Caco-2 (cell line): ENCODE results near the gene TP63. TPM values are rescaled to one million over a fixed set of nuclear protein-coding genes. Genes with fewer than 3 reads are reported as not detected.

Experiments used
- Bru-seq: library from RNA; stranded (reverse); fragments of 400-500 nt; gene quantifications from one replicate; lab custom pipeline; 2021; lab: Mats Ljungman, UMichigan
- BruChase-seq, 2 experiments: library from RNA; stranded (reverse); fragments of 400-500 nt; gene quantifications; one replicate each; lab custom pipeline; 2021; lab: Mats Ljungman, UMichigan
- BruUV-seq: library from RNA; stranded (reverse); fragments of 400-500 nt; replicated peaks from 2 replicates; lab custom pipeline; 2021; lab: Mats Ljungman, UMichigan
- CTCF ChIA-PET: fragments of 300-600 bp; sonication (Branson Sonifier 250); formaldehyde crosslinking; loops from one replicate; lab custom pipeline; 2022; ENCODE audit warnings: antibody characterized with exemption; lab: Charles Lee
- POLR2A ChIA-PET: fragments of 300-600 bp; sonication (Branson Sonifier 250); formaldehyde crosslinking; loops from one replicate; lab custom pipeline; 2022; ENCODE audit warnings: antibody characterized with exemption; lab: Charles Lee
- DNase-seq, 2 experiments: peaks; one replicate each; pipeline versions ENCODE4 v3.0.0 to v3.0.0-alpha.2; 2020 to 2022
- H3K27me3 ChIP-seq: replicated peaks from 2 replicates; pipeline ENCODE4 v1.6.0; 2011; ENCODE audit warnings: low read length; ENCODE audit not compliant: control insufficient read depth, insufficient read depth
- H3K36me3 ChIP-seq: 2 replicates; pipeline ENCODE4 v1.5.1; 2011; ENCODE audit warnings: low read length; ENCODE audit not compliant: control insufficient read depth, insufficient read depth
- H3K4me1 ChIP-seq: fragments of 250-450 bp; sonication (Bioruptor Pico); 2 replicates; pipeline ENCODE4 v1.5.1; 2020; ENCODE audit warnings: mild to moderate bottlenecking
- H3K4me3 ChIP-seq: 2 replicates; pipeline ENCODE4 v1.5.1; 2011; ENCODE audit warnings: low read depth, mild to moderate bottlenecking, control low read depth, low read length
- H3K9me3 ChIP-seq: fragments of 250-450 bp; sonication (Bioruptor Pico); 2 replicates; pipeline ENCODE4 v1.5.1; 2020; ENCODE audit warnings: mild to moderate bottlenecking, moderate library complexity
- H3K27ac Mint-ChIP-seq: one replicate; pipeline ENCODE4 v1.8.0; 2022; ENCODE audit warnings: mixed read lengths; ENCODE audit not compliant: unreplicated experiment
- H3K27me3 Mint-ChIP-seq: one replicate; pipeline ENCODE4 v1.8.0; 2022; ENCODE audit warnings: mixed read lengths; ENCODE audit not compliant: insufficient read depth, unreplicated experiment
- H3K36me3 Mint-ChIP-seq: one replicate; pipeline ENCODE4 v1.8.0; 2022; ENCODE audit warnings: mild to moderate bottlenecking, mixed read lengths; ENCODE audit not compliant: insufficient read depth, unreplicated experiment
- H3K4me1 Mint-ChIP-seq: one replicate; pipeline ENCODE4 v1.8.0; 2022; ENCODE audit warnings: low read depth, mixed read lengths; ENCODE audit not compliant: unreplicated experiment
- H3K4me3 Mint-ChIP-seq: one replicate; pipeline ENCODE4 v1.8.0; 2022; ENCODE audit warnings: mild to moderate bottlenecking, moderate library complexity, mixed read lengths; ENCODE audit not compliant: unreplicated experiment
- H3K9me3 Mint-ChIP-seq: one replicate; pipeline ENCODE4 v1.8.0; 2022; ENCODE audit warnings: mixed read lengths; ENCODE audit not compliant: unreplicated experiment
- CTCF ChIP-seq, 2 experiments: fragments of 200-600 bp in 1 of 2; IDR thresholded peaks; 1 replicate in 1 of 2; 2 replicates in 1 of 2; pipeline versions ENCODE4 v1.5.1 to v1.8.0; 2011 to 2022; ENCODE audit warnings: antibody characterized with exemption in 1 of 2, control low read depth in 1 of 2, inconsistent platforms in 1 of 2, low read depth in 1 of 2, low read length in 1 of 2, mild to moderate bottlenecking in 1 of 2, moderate library complexity in 1 of 2; ENCODE audit not compliant: insufficient read depth in 1 of 2, severe bottlenecking in 1 of 2, unreplicated experiment in 1 of 2
- intact Hi-C: fragments of 100-400 bp; cut with micrococcal nuclease; formaldehyde crosslinking; loops from one replicate; pipeline ENCODE4 v1.10.0; 2022; ENCODE audit not compliant: unreplicated experiment
- long read RNA-seq: library from polyadenylated mRNA; stranded (forward); transcript quantifications from one replicate; pipeline ENCODE4 v2.0.0, GENCODE V29; 2022
- total RNA-seq: library from RNA; stranded (reverse); gene quantifications from 2 replicates; pipeline ENCODE4 v1.2.3, GENCODE V29; 2022

The TP63 gene
- 0.77 and 1.2 TPM in 2 replicates for total RNA-seq
- Bru-seq, nascent RNA, result percentile 25 among the genes with signal in this experiment
- percentile 17 among the genes with signal in this experiment for BruChase-seq, experiment 1, labeled RNA remaining after a 2-hour chase
- BruChase-seq, experiment 2, labeled RNA remaining after a 6-hour chase, result percentile 11 among the genes with signal in this experiment
- long read RNA-seq, result 0 reads

DNA sequence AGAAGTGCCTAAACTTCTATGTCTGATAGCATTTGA is at the start of gene TP63:
TSS of gene TP63 (plus strand) at position 17 of the 36 bp plus-strand sequence. CDS start 127 bp downstream, outside the sequence.
- no peaks in the 10 kb centered on the region for H3K4me1 ChIP-seq
- intact Hi-C loops, result no loop called here
- no peaks in the 10 kb centered on the region for H3K4me1 Mint-ChIP-seq
- no peaks in the 10 kb centered on the region for H3K36me3 ChIP-seq
- no peak for DNase-seq
- H3K9me3 Mint-ChIP-seq, result no peaks in the 10 kb centered on the region
- no peak within 1 kb of the TSS for H3K4me3 Mint-ChIP-seq
- TF ChIP-seq CTCF (IDR thresholded peaks at IDR 0.05; ENCODE audit: insufficient read depth in 1 of 2, low read depth in 1 of 2, low read length in 1 of 2, severe bottlenecking in 1 of 2, unreplicated experiment in 1 of 2), result no peak
- H3K27me3 Mint-ChIP-seq, result peaks cover 5% of the 10 kb centered on the region
- no peaks in the 10 kb centered on the region for H3K9me3 ChIP-seq
- no peaks in the 10 kb centered on the region for H3K27me3 ChIP-seq
- ChIA-PET CTCF (no interaction called here), POLR2A (no interaction called here)
- H3K4me3 ChIP-seq, result no peak within 1 kb of the TSS
- no TSS peak for BruUV-seq
- no peaks in the 10 kb centered on the region for H3K36me3 Mint-ChIP-seq
- no peak within 1 kb of the TSS for H3K27ac Mint-ChIP-seq

GRCh38 chr3:189582179-189582578 is 49.0 kb upstream of the TP63 start:
- Histone ChIP-seq H3K36me3 (no peaks in the 10 kb centered on the region), H3K4me3 (no peak overlapping the region), H3K9me3 (no peaks in the 10 kb centered on the region), H3K4me1 (no peaks in the 10 kb centered on the region), H3K27me3 (no peaks in the 10 kb centered on the region)
- Mint-ChIP-seq H3K4me3 (no peak overlapping the region), H3K27ac (no peak overlapping the region), H3K27me3 (no peaks in the 10 kb centered on the region), H3K4me1 (no peaks in the 10 kb centered on the region), H3K36me3 (no peaks in the 10 kb centered on the region), H3K9me3 (peaks cover 11% of the 10 kb centered on the region)
- no peak for TF ChIP-seq CTCF (IDR thresholded peaks at IDR 0.05; ENCODE audit: insufficient read depth in 1 of 2, low read depth in 1 of 2, low read length in 1 of 2, severe bottlenecking in 1 of 2, unreplicated experiment in 1 of 2)
- ChIA-PET CTCF (no interaction called here), POLR2A (no interaction called here)
- DNase-seq, result no peak
- intact Hi-C loops, result no loop called here
- no TSS peak for BruUV-seq

DNA sequence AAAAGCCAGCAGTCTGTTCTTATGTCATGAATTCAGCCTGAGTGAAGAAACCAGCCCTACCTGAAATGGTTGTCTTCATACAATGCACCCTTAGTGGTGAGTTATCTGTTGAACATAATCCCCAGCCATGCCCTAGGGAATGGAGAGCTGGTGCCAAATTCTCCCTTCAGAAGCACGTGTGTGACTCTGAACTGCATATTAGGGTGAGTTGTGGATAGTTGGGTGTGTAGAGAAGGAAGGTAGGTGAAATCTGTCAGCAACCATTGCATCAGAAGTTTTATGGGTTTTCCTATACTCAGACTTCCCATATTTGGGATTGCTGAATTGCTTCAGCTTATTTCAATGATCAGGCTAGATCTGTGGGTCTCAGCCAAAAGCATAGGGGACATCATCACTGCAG is 46.5 kb upstream of the TP63 start:
- Mint-ChIP-seq H3K9me3 (no peaks in the 10 kb centered on the region), H3K4me3 (no peak overlapping the region), H3K4me1 (no peaks in the 10 kb centered on the region), H3K27me3 (no peaks in the 10 kb centered on the region), H3K36me3 (no peaks in the 10 kb centered on the region), H3K27ac (no peak overlapping the region)
- DNase-seq, result no peak
- TF ChIP-seq CTCF (IDR thresholded peaks at IDR 0.05; ENCODE audit: insufficient read depth in 1 of 2, low read depth in 1 of 2, low read length in 1 of 2, severe bottlenecking in 1 of 2, unreplicated experiment in 1 of 2), result no peak
- intact Hi-C loops, result no loop called here
- ChIA-PET POLR2A (no interaction called here), CTCF (no interaction called here)
- no peak overlapping the region for H3K4me3 ChIP-seq
- no peaks in the 10 kb centered on the region for H3K36me3 ChIP-seq
- BruUV-seq, result no TSS peak
- H3K27me3 ChIP-seq, result no peaks in the 10 kb centered on the region
- H3K9me3 ChIP-seq, result no peaks in the 10 kb centered on the region
- no peaks in the 10 kb centered on the region for H3K4me1 ChIP-seq
